ENCODE measurements around the gene LCLAT1.

- no peak for TF ChIP-seq ZNF785 (tag by site-specific recombination; IDR thresholded peaks at IDR 0.05)
- TF ChIP-seq REST (tag by site-specific recombination; IDR thresholded peaks at IDR 0.05), result no peak
- TF ChIP-seq, protein P1, sequence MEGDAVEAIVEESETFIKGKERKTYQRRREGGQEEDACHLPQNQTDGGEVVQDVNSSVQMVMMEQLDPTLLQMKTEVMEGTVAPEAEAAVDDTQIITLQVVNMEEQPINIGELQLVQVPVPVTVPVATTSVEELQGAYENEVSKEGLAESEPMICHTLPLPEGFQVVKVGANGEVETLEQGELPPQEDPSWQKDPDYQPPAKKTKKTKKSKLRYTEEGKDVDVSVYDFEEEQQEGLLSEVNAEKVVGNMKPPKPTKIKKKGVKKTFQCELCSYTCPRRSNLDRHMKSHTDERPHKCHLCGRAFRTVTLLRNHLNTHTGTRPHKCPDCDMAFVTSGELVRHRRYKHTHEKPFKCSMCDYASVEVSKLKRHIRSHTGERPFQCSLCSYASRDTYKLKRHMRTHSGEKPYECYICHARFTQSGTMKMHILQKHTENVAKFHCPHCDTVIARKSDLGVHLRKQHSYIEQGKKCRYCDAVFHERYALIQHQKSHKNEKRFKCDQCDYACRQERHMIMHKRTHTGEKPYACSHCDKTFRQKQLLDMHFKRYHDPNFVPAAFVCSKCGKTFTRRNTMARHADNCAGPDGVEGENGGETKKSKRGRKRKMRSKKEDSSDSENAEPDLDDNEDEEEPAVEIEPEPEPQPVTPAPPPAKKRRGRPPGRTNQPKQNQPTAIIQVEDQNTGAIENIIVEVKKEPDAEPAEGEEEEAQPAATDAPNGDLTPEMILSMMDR (tag by site-specific recombination; IDR thresholded peaks at IDR 0.05), result no peak
- TF ChIP-seq KLF16 (tag by site-specific recombination; IDR thresholded peaks at IDR 0.05), result no peak
Measured at GRCh38 chr2:30649278-30649677, 202.2 kb downstream of the LCLAT1 start.

Data from HEK293 (cell line).